MM.1S (cell line): ENCODE measurements around the gene OSBP2.

Experiments
- DNase-seq: peaks from one replicate; pipeline ENCODE4 v3.0.0-alpha.2; 2015
- H2AFZ ChIP-seq: fragments of 300-600 bp; sonication (generic); 2 replicates; pipeline ENCODE4 v1.6.0; 2016; ENCODE audit warnings: antibody characterized with exemption, low read length
- H3F3A ChIP-seq: fragments of 300-600 bp; sonication (generic); 2 replicates; pipeline ENCODE4 v1.6.1; 2016; ENCODE audit warnings: mild to moderate bottlenecking, antibody characterized with exemption, low read length, moderate library complexity, mixed read lengths; ENCODE audit not compliant: insufficient read depth
- H3K27ac ChIP-seq: fragments of 300-600 bp; sonication (generic); 2 replicates; pipeline ENCODE4 v1.5.1; 2016; ENCODE audit warnings: mild to moderate bottlenecking, low read length
- H3K27me3 ChIP-seq: fragments of 300-600 bp; sonication (generic); replicated peaks from 2 replicates; pipeline ENCODE4 v1.6.0; 2016; ENCODE audit warnings: low read length; ENCODE audit not compliant: insufficient read depth
- H3K36me3 ChIP-seq: fragments of 300-600 bp; sonication (generic); replicated peaks from 2 replicates; pipeline ENCODE4 v1.6.1; 2016; ENCODE audit warnings: mild to moderate bottlenecking, low read length, mixed read lengths; ENCODE audit not compliant: insufficient read depth
- H3K4me1 ChIP-seq: fragments of 300-600 bp; sonication (generic); 2 replicates; pipeline ENCODE4 v1.6.1; 2016; ENCODE audit warnings: low read length, mixed read lengths
- H3K4me2 ChIP-seq: fragments of 300-600 bp; sonication (generic); 2 replicates; pipeline ENCODE4 v1.6.0; 2016; ENCODE audit warnings: low read depth, low read length
- H3K4me3 ChIP-seq: fragments of 300-600 bp; sonication (generic); 2 replicates; pipeline ENCODE4 v1.5.1; 2016; ENCODE audit warnings: low read length, mixed read lengths
- H3K79me2 ChIP-seq: fragments of 300-600 bp; sonication (generic); 2 replicates; pipeline ENCODE4 v1.6.1; 2016; ENCODE audit warnings: mixed run types, low read length, mixed read lengths
- H3K9ac ChIP-seq: fragments of 300-600 bp; sonication (generic); 2 replicates; pipeline ENCODE4 v1.6.1; 2016; ENCODE audit warnings: low read length, mixed read lengths
- H3K9me2 ChIP-seq: fragments of 300-600 bp; sonication (generic); replicated peaks from 2 replicates; pipeline ENCODE4 v1.6.1; 2016; ENCODE audit warnings: mild to moderate bottlenecking, low read length, mixed read lengths; ENCODE audit not compliant: insufficient read depth
- H3K9me3 ChIP-seq: fragments of 300-600 bp; sonication (generic); replicated peaks from 2 replicates; pipeline ENCODE4 v1.6.1; 2016; ENCODE audit warnings: mild to moderate bottlenecking, low read length, mixed read lengths; ENCODE audit not compliant: insufficient read depth
- H4K20me1 ChIP-seq: fragments of 300-600 bp; sonication (generic); 2 replicates; pipeline ENCODE4 v1.6.1; 2016; ENCODE audit warnings: mild to moderate bottlenecking, low read length, moderate library complexity, mixed read lengths; ENCODE audit not compliant: insufficient read depth
- CTCF ChIP-seq: fragments of 300-600 bp; sonication (generic); IDR thresholded peaks from 2 replicates; pipeline ENCODE4 v1.5.1; 2016; ENCODE audit warnings: antibody characterized with exemption, low read length, mixed read lengths
- EZH2 ChIP-seq: fragments of 300-600 bp; sonication (generic); optimal IDR thresholded peaks from 2 replicates; pipeline ENCODE3; 2017; ENCODE audit warnings: low read depth, mild to moderate bottlenecking, antibody characterized with exemption, low read length, mixed read lengths
- EZH2phosphoT487 ChIP-seq: fragments of 300-600 bp; sonication (generic); IDR thresholded peaks from 2 replicates; pipeline ENCODE4 v1.6.1; 2018; ENCODE audit warnings: antibody characterized with exemption, low read length

Gene OSBP2

GRCh38 chr22:30883586-30884145 is 189.0 kb downstream of the OSBP2 start:
- H3K9me2 ChIP-seq: no peaks in the 10 kb centered on the region
- H3K9ac ChIP-seq: no peak overlapping the region
- no peak overlapping the region for H2AFZ ChIP-seq
- no peaks in the 10 kb centered on the region for H3K9me3 ChIP-seq
- H3K79me2 ChIP-seq: no peaks in the 10 kb centered on the region
- no peak overlapping the region for H3K27ac ChIP-seq
- H3K27me3 ChIP-seq: no peaks in the 10 kb centered on the region
- TF ChIP-seq CTCF (no peak), EZH2phosphoT487 (no peak), EZH2 (no peak)
- H3F3A ChIP-seq: no peaks in the 10 kb centered on the region
- no peak for DNase-seq
- H3K36me3 ChIP-seq: no peaks in the 10 kb centered on the region
- H3K4me1 ChIP-seq: no peaks in the 10 kb centered on the region
- no peak overlapping the region for H3K4me3 ChIP-seq
- H4K20me1 ChIP-seq: no peaks in the 10 kb centered on the region
- H3K4me2 ChIP-seq: no peak overlapping the region

GRCh38 chr22:30884211-30885000 is 189.7 kb downstream of the OSBP2 start:
- no peak overlapping the region for H2AFZ ChIP-seq
- no peaks in the 10 kb centered on the region for H3K27me3 ChIP-seq
- H3K27ac ChIP-seq: no peak overlapping the region
- no peaks in the 10 kb centered on the region for H3K79me2 ChIP-seq
- DNase-seq: no peak
- H3K9me2 ChIP-seq: no peaks in the 10 kb centered on the region
- H3K4me3 ChIP-seq: no peak overlapping the region
- H3K36me3 ChIP-seq: no peaks in the 10 kb centered on the region
- H3K9me3 ChIP-seq: no peaks in the 10 kb centered on the region
- TF ChIP-seq EZH2 (no peak), EZH2phosphoT487 (no peak), CTCF (no peak)
- H3K4me2 ChIP-seq: no peak overlapping the region
- no peak overlapping the region for H3K9ac ChIP-seq
- H3K4me1 ChIP-seq: no peaks in the 10 kb centered on the region
- no peaks in the 10 kb centered on the region for H3F3A ChIP-seq
- H4K20me1 ChIP-seq: no peaks in the 10 kb centered on the region

GRCh38 chr22:30885001-30885366 is 190.3 kb downstream of the OSBP2 start:
- Histone ChIP-seq H3K79me2 (no peaks in the 10 kb centered on the region), H3K4me3 (no peak overlapping the region), H3K4me1 (no peaks in the 10 kb centered on the region), H3K27me3 (no peaks in the 10 kb centered on the region), H4K20me1 (no peaks in the 10 kb centered on the region), H3K27ac (no peak overlapping the region), H2AFZ (no peak overlapping the region), H3K9me3 (no peaks in the 10 kb centered on the region), H3K36me3 (no peaks in the 10 kb centered on the region), H3K9me2 (no peaks in the 10 kb centered on the region), H3F3A (no peaks in the 10 kb centered on the region), H3K4me2 (no peak overlapping the region), H3K9ac (no peak overlapping the region)
- no peak for DNase-seq
- no peak for TF ChIP-seq EZH2

- no peak overlapping the region for H3K4me2 ChIP-seq
- no peaks in the 10 kb centered on the region for H3K36me3 ChIP-seq
- TF ChIP-seq EZH2phosphoT487 (no peak), CTCF (no peak), EZH2 (no peak)
- H3K79me2 ChIP-seq: no peaks in the 10 kb centered on the region
- H3K9me2 ChIP-seq: no peaks in the 10 kb centered on the region
- no peak for DNase-seq
- H3K9me3 ChIP-seq: no peaks in the 10 kb centered on the region
- H3K4me3 ChIP-seq: no peak overlapping the region
- H4K20me1 ChIP-seq: no peaks in the 10 kb centered on the region
- no peaks in the 10 kb centered on the region for H3K27me3 ChIP-seq
- no peak overlapping the region for H3K27ac ChIP-seq
- H3F3A ChIP-seq: no peaks in the 10 kb centered on the region
- no peak overlapping the region for H2AFZ ChIP-seq
- no peaks in the 10 kb centered on the region for H3K4me1 ChIP-seq
- H3K9ac ChIP-seq: no peak overlapping the region
Observed at GRCh38 chr22:30885591-30885990, 190.9 kb downstream of the OSBP2 start.
